Aorta (tissue), 5 donors: ENCODE results near the gene LAMTOR1. TPM values are rescaled to one million over a fixed set of nuclear protein-coding genes. Genes with fewer than 3 reads are reported as not detected.

Source experiments
- ATAC-seq: fragments of 200-7000 bp; cut with Tn5 transposase; one replicate; pipeline ENCODE4 v1.9.1; 2022; ENCODE audit warnings: moderate library complexity; ENCODE audit not compliant: low FRiP score
- DNase-seq, 2 donors: peaks; one replicate each; pipeline ENCODE4 v3.0.0-alpha.2; 2020
- H3K27ac ChIP-seq, 2 donors: one replicate each; pipeline ENCODE4 v1.5.1; 2013; ENCODE audit warnings: low read length in 2 of 2, mild to moderate bottlenecking in 2 of 2, moderate library complexity in 2 of 2, control low read depth in 1 of 2, inconsistent platforms in 1 of 2, low read depth in 1 of 2
- H3K27me3 ChIP-seq, 2 donors: one replicate each; pipeline ENCODE4 v1.6.1; 2013; ENCODE audit warnings: control low read depth in 1 of 2, low read length in 1 of 2, mild to moderate bottlenecking in 1 of 2, moderate library complexity in 1 of 2; ENCODE audit not compliant: insufficient read depth in 2 of 2, control insufficient read depth in 1 of 2
- H3K36me3 ChIP-seq, 2 donors: one replicate each; pipeline ENCODE4 v1.6.1; 2013; ENCODE audit warnings: control low read depth in 1 of 2, low read length in 1 of 2, mild to moderate bottlenecking in 1 of 2; ENCODE audit not compliant: insufficient read depth in 2 of 2, control insufficient read depth in 1 of 2
- H3K4me1 ChIP-seq, 2 donors: one replicate each; pipeline ENCODE4 v1.6.1; 2013; ENCODE audit warnings: low read length in 2 of 2, control low read depth in 1 of 2, mild to moderate bottlenecking in 1 of 2, moderate library complexity in 1 of 2; ENCODE audit not compliant: insufficient read depth in 2 of 2, control insufficient read depth in 1 of 2
- H3K4me3 ChIP-seq, 2 donors: one replicate each; pipeline ENCODE4 v1.5.1; 2013; ENCODE audit warnings: low read length in 2 of 2, control low read depth in 1 of 2, mild to moderate bottlenecking in 1 of 2
- H3K9me3 ChIP-seq: one replicate; pipeline ENCODE4 v1.6.1; 2013; ENCODE audit warnings: mild to moderate bottlenecking, low read length; ENCODE audit not compliant: control insufficient read depth
- WGBS, 2 donors: extraction: QIAGEN DNeasy Blood & Tissue Kit; methylation state at CpG; one replicate each; pipeline ENCODE4 v1.1.7; 2013; 5-methylcytosine and 5-hydroxymethylcytosine counted together
- intact Hi-C, 2 donors: fragments of 100-400 bp; cut with DNase I; formaldehyde crosslinking; loops; one replicate each; pipeline versions ENCODE4 v1.14.2 to v1.15.0; 2022
- polyA plus RNA-seq, 2 donors: library from polyadenylated mRNA; stranded (reverse); fragments of 200-250 nt; gene quantifications; one replicate each; pipeline ENCODE4 v1.2.3, GENCODE V29; 2013
- total RNA-seq, 2 donors: library from RNA; stranded (reverse); fragmentation: NEBNext Ultra II Directional; extraction: Animal tissue kit (Norgen Biotek cat#: 25700); gene quantifications; one replicate each; pipeline ENCODE4 v1.2.1, GENCODE V29; 2021
- donor health status: healthy with polysubstance abuse.
- donor health status: Bipolar disorder and iron deficiency.
- donor health status: DM: no; HTN: no; CAD: no.
- donor health status: DM: no; HTN: no; CAD: no.
- donor health status: DM: yes; HTN: yes; CAD: no.

LAMTOR1 gene
- total and polyA plus RNA-seq, 4 donors: 61.1 to 160 (median 81.4) TPM

- intact Hi-C loops: no loop called here
- peaks cover 0 to 7% of the 10 kb centered on the region in 2 donors for H3K36me3 ChIP-seq
Observed at GRCh38 chr11:72098741-72099140, 4.4 kb downstream of the LAMTOR1 start.

GRCh38 chr11:72091292-72091691, 11.8 kb downstream of the LAMTOR1 start:
- intact Hi-C loops: loop anchor here (1.0 kb wide), 1 partner anchor 66 kb away; no protein-coding TSS in a partner anchor
- Histone ChIP-seq H3K27me3 (no peaks in the 10 kb centered on the region), H3K27ac (no peak overlapping the region), H3K36me3 (peaks cover 1 to 6% of the 10 kb centered on the region in 2 donors), H3K9me3 (no peaks in the 10 kb centered on the region), H3K4me1 (no peaks in the 10 kb centered on the region), H3K4me3 (no peak overlapping the region)
- WGBS, 2 donors: 44 to 49% methylated on average over 4 of the region's 4 CpGs
- DNase-seq (peak; percentile 78 to 80), ATAC-seq (peak; percentile 89)

More at GRCh38 chr11:72098741-72099140, 4.4 kb downstream of the LAMTOR1 start:
- Histone ChIP-seq H3K4me1 (no peaks in the 10 kb centered on the region), H3K9me3 (no peaks in the 10 kb centered on the region), H3K27ac (no peak overlapping the region), H3K4me3 (no peak overlapping the region), H3K27me3 (no peaks in the 10 kb centered on the region)
- WGBS, 2 donors: 94 to 97% methylated on average over 3 of the region's 3 CpGs
- DNase-seq: no peak
- no peak for ATAC-seq

GRCh38 chr11:72088076-72088808, 14.9 kb downstream of the LAMTOR1 start:
- Histone ChIP-seq H3K4me3 (no peak overlapping the region), H3K9me3 (no peaks in the 10 kb centered on the region), H3K27ac (no peak overlapping the region), H3K4me1 (no peaks in the 10 kb centered on the region), H3K27me3 (no peaks in the 10 kb centered on the region), H3K36me3 (peaks cover 0 to 6% of the 10 kb centered on the region in 2 donors)
- intact Hi-C loops: loop anchor here in 1 of 2 donors (2.0 kb wide), 1 partner anchor 111 kb away; no protein-coding TSS in a partner anchor
- 82 to 90% methylated on average over 4 of the region's 4 CpGs for WGBS, 2 donors
- DNase-seq: no peak
- ATAC-seq: no peak

DNA sequence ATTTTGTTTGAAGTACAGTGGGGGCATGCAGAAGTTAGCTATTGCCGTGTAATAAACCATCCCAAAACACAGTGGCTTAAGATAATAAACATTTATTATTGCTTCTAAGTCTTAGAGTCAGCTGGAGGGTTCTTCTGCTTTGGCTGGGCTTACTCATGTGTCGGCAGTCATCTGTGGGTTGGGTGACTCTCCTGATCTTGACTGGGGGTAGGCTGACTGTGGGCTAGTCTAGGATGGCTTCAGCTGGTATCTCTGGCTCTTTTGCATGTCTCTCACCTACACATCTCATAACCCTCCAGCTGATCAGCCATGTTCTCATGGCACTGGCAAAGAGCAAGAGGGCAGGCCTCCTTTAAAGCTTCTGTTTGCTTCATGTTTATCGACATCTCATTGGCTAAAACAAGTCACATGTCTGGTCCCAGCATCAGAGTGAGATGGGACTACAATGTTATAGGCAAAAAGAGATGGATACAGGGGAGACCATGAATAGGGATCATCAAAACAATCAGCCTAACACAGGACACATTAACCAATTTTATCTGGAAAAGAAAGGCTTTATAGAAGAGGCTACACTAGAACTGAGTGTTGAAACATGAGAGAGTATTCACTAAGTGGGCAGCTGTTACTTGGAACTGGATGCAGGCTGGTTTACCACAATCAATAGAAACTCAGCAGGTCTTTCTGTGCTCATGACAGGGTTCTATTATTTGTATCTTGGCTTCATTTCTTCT, 17.3 kb downstream of the LAMTOR1 start:
- H3K36me3 ChIP-seq: peaks cover 0 to 4% of the 10 kb centered on the region in 2 donors
- WGBS, 2 donors: 84 to 89% methylated on average over 3 of the region's 3 CpGs
- no peak overlapping the region for H3K4me3 ChIP-seq
- ATAC-seq (no peak), DNase-seq (no peak)
- no peaks in the 10 kb centered on the region for H3K27me3 ChIP-seq
- no peaks in the 10 kb centered on the region for H3K9me3 ChIP-seq
- H3K27ac ChIP-seq: no peak overlapping the region
- no peaks in the 10 kb centered on the region for H3K4me1 ChIP-seq
- intact Hi-C loops: no loop called here

DNA sequence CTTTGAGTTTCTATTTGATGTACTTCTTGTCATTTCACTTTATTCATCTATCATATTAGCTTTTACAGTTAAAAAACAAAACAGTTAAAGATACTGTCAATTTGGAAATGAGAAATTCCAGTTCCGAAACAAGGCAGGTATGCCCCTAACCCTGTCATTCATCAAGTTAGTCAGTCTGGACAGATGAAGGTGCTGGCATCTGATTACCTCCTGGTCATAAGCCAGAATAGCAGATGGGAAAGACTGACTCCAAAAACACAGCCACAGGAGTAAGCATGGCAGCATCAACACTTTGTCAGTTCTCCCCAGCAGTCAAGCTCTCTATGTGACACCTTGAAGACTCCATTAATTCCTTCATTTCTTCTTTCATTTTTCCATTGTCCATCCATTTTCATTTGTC, 18.1 kb downstream of the LAMTOR1 start:
- 79 to 89% methylated on average over 1 of the region's 1 CpG for WGBS, 2 donors
- DNase-seq (no peak), ATAC-seq (no peak)
- no peaks in the 10 kb centered on the region for H3K27me3 ChIP-seq
- no peak overlapping the region for H3K4me3 ChIP-seq
- H3K4me1 ChIP-seq: no peaks in the 10 kb centered on the region
- no peak overlapping the region for H3K27ac ChIP-seq
- intact Hi-C loops: no loop called here
- peaks cover 0 to 4% of the 10 kb centered on the region in 2 donors for H3K36me3 ChIP-seq
- no peaks in the 10 kb centered on the region for H3K9me3 ChIP-seq

GRCh38 chr11:72084076-72084475, 19.0 kb downstream of the LAMTOR1 start:
- H3K27me3 ChIP-seq: no peaks in the 10 kb centered on the region
- H3K36me3 ChIP-seq: peaks cover 0 to 2% of the 10 kb centered on the region in 2 donors
- no peak for ATAC-seq
- DNase-seq: no peak
- H3K27ac ChIP-seq: no peak overlapping the region
- 71 to 75% methylated on average over 4 of the region's 4 CpGs for WGBS, 2 donors
- intact Hi-C loops: no loop called here
- H3K4me1 ChIP-seq: no peaks in the 10 kb centered on the region
- H3K4me3 ChIP-seq: no peak overlapping the region
- no peaks in the 10 kb centered on the region for H3K9me3 ChIP-seq

- Histone ChIP-seq H3K4me1 (no peaks in the 10 kb centered on the region), H3K9me3 (no peaks in the 10 kb centered on the region), H3K27ac (no peak overlapping the region), H3K4me3 (no peak overlapping the region), H3K36me3 (no peaks in the 10 kb centered on the region), H3K27me3 (no peaks in the 10 kb centered on the region)
- no peak for DNase-seq
- no peak for ATAC-seq
- intact Hi-C loops: loop anchor here in 1 of 2 donors (2.0 kb wide), 1 partner anchor 19 kb away; the partner anchor contains the start of gene LAMTOR1
- 85 to 87% methylated on average over 2 of the region's 2 CpGs for WGBS, 2 donors
Observed at GRCh38 chr11:72083414-72083813, 19.7 kb downstream of the LAMTOR1 start.

DNA sequence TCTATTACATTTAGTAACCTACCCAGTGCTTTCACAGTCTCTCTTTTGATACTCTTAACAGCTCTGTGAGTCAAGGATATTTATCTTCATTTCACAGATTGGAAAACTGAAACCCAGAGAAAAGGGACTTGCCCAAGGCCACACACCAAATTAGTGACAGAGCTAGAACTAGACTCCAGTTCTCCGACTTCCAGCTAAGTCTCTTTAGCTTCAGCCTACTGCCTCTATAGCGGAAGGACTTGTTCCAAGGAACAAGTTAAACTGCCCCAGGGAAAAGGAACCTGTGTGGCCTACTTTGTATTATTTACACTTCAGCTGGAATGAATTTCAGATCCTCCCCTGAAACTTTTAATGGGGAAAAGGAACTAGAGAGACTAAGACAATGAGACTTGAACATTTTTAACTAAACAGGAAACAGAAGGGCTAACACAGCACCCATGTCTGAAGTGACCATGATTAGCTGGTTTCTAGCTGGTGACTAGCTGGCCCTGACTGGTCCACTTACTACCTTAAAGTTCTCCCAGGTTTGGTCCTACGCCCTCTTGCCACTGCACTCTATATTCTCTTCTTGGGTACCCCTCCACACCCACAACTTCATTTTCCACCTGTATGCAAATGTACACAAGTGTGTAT, 21.2 kb downstream of the LAMTOR1 start:
- WGBS, 2 donors: 94 to 97% methylated on average over 3 of the region's 3 CpGs
- no peaks in the 10 kb centered on the region for H3K4me1 ChIP-seq
- DNase-seq (no peak), ATAC-seq (no peak)
- H3K27me3 ChIP-seq: no peaks in the 10 kb centered on the region
- H3K36me3 ChIP-seq: no peaks in the 10 kb centered on the region
- H3K9me3 ChIP-seq: no peaks in the 10 kb centered on the region
- H3K4me3 ChIP-seq: no peak overlapping the region
- no peak overlapping the region for H3K27ac ChIP-seq
- intact Hi-C loops: loop anchor here in 1 of 2 donors (2.0 kb wide), 1 partner anchor 21 kb away; the partner anchor contains the start of gene LAMTOR1
